IMR-90 (cell line): Measurements from ENCODE around the gene ETFA. TPM values are rescaled to one million over a fixed set of nuclear protein-coding genes. Genes with fewer than 3 reads are reported as not detected.

Source experiments
- ATAC-seq: fragments of 200-7000 bp; cut with Tn5 transposase; 2 replicates; pipeline ENCODE4 v1.9.1; 2020; ENCODE audit warnings: low read depth, mild to moderate bottlenecking, moderate library complexity
- BruUV-seq: library from RNA; stranded (reverse); fragments of 400-500 nt; replicated peaks from 2 replicates; lab custom pipeline; 2021; lab: Mats Ljungman, UMichigan
- CTCF ChIA-PET: fragments of 300-600 bp; formaldehyde crosslinking; extraction: SDS; loops from one replicate; lab custom pipeline; 2021; ENCODE audit warnings: antibody characterized with exemption; lab: Yijun Ruan, JAX
- POLR2A ChIA-PET: fragments of 300-600 bp; sonication (Branson Sonifier 250); formaldehyde crosslinking; loops from one replicate; lab custom pipeline; 2022; ENCODE audit warnings: antibody characterized with exemption; ENCODE audit not compliant: unreplicated experiment; lab: Charles Lee
- DNase-seq: peaks from one replicate; pipeline ENCODE4 v3.0.0; 2013
- H2AFZ ChIP-seq: replicated peaks from 2 replicates; pipeline ENCODE3; 2013; ENCODE audit warnings: low read length, mild to moderate bottlenecking; ENCODE audit not compliant: poor library complexity
- H2AK5ac ChIP-seq: 2 replicates; pipeline ENCODE4 v1.6.1; 2013; ENCODE audit warnings: low read depth, low read length, inconsistent platforms
- H2AK9ac ChIP-seq: replicated peaks from 2 replicates; pipeline ENCODE3; 2013; ENCODE audit warnings: mild to moderate bottlenecking, low read depth, low read length, moderate library complexity; ENCODE audit not compliant: poor library complexity
- H2BK120ac ChIP-seq: 2 replicates; pipeline ENCODE4 v1.6.1; 2013; ENCODE audit warnings: low read depth, low read length, inconsistent platforms
- H2BK15ac ChIP-seq: 3 replicates; pipeline ENCODE4 v1.6.1; 2013; ENCODE audit warnings: low read depth, low read length, inconsistent platforms
- H2BK20ac ChIP-seq: 2 replicates; pipeline ENCODE4 v1.6.1; 2013; ENCODE audit warnings: low read depth, mild to moderate bottlenecking, inconsistent platforms, low read length, moderate library complexity
- H2BK5ac ChIP-seq: 2 replicates; pipeline ENCODE4 v1.6.1; 2013; ENCODE audit warnings: mild to moderate bottlenecking, low read depth, low read length, inconsistent platforms; ENCODE audit not compliant: poor library complexity, severe bottlenecking
- H3K14ac ChIP-seq: replicated peaks from 2 replicates; pipeline ENCODE4 v1.6.1; 2013; ENCODE audit warnings: low read depth, low read length, inconsistent platforms
- H3K18ac ChIP-seq: 2 replicates; pipeline ENCODE4 v1.6.1; 2013; ENCODE audit warnings: low read depth, low read length, control low read depth
- H3K23ac ChIP-seq: 2 replicates; pipeline ENCODE4 v1.6.1; 2013; ENCODE audit warnings: low read depth, low read length, inconsistent platforms
- H3K27ac ChIP-seq: 2 replicates; pipeline ENCODE4 v1.5.1; 2013; ENCODE audit warnings: mild to moderate bottlenecking, control low read depth, low read length; ENCODE audit not compliant: insufficient read depth
- H3K27me3 ChIP-seq: 2 replicates; pipeline ENCODE4 v1.6.1; 2013; ENCODE audit warnings: low read length; ENCODE audit not compliant: control insufficient read depth, insufficient read depth
- H3K36me3 ChIP-seq: 2 replicates; pipeline ENCODE4 v1.6.1; 2013; ENCODE audit warnings: low read length, mixed read lengths; ENCODE audit not compliant: control insufficient read depth, insufficient read depth
- H3K4ac ChIP-seq: 2 replicates; pipeline ENCODE4 v1.6.1; 2013; ENCODE audit warnings: low read depth, low read length, inconsistent platforms
- H3K4me1 ChIP-seq: 2 replicates; pipeline ENCODE4 v1.6.1; 2013; ENCODE audit warnings: low read length, mixed read lengths; ENCODE audit not compliant: control insufficient read depth, insufficient read depth
- H3K4me2 ChIP-seq: 2 replicates; pipeline ENCODE4 v1.6.1; 2013; ENCODE audit warnings: low read depth, mild to moderate bottlenecking, control low read depth, low read length, moderate library complexity
- H3K4me3 ChIP-seq: 2 replicates; pipeline ENCODE4 v1.5.1; 2013; ENCODE audit warnings: low read depth, mild to moderate bottlenecking, control low read depth, low read length, moderate library complexity; ENCODE audit not compliant: insufficient read depth
- H3K56ac ChIP-seq: 2 replicates; pipeline ENCODE4 v1.6.1; 2013; ENCODE audit warnings: low read length, inconsistent platforms; ENCODE audit not compliant: insufficient read depth; ENCODE audit errors: extremely low read depth
- H3K79me1 ChIP-seq, 2 experiments: 2 replicates each; pipeline ENCODE4 v1.6.1; 2013; ENCODE audit warnings: low read length in 2 of 2, inconsistent platforms in 1 of 2, low read depth in 1 of 2
- H3K9ac ChIP-seq: 2 replicates; pipeline ENCODE4 v1.6.1; 2013; ENCODE audit warnings: low read depth, low read length, control low read depth
- H3K9me1 ChIP-seq: 2 replicates; pipeline ENCODE4 v1.6.1; 2013; ENCODE audit warnings: low read length, inconsistent platforms; ENCODE audit not compliant: insufficient read depth
- H3K9me3 ChIP-seq: 2 replicates; pipeline ENCODE4 v1.6.1; 2013; ENCODE audit warnings: low read length; ENCODE audit not compliant: control insufficient read depth, insufficient read depth
- H4K20me1 ChIP-seq: 2 replicates; pipeline ENCODE4 v1.6.1; 2013; ENCODE audit warnings: low read length, inconsistent platforms; ENCODE audit not compliant: insufficient read depth
- H4K5ac ChIP-seq: 2 replicates; pipeline ENCODE4 v1.6.1; 2013; ENCODE audit warnings: mild to moderate bottlenecking, low read depth, low read length, control low read depth
- H4K8ac ChIP-seq, 2 experiments: 2 replicates each; pipeline ENCODE4 v1.6.1; 2013; ENCODE audit warnings: low read depth in 2 of 2, low read length in 2 of 2, control low read depth in 1 of 2, inconsistent platforms in 1 of 2
- H4K91ac ChIP-seq: 2 replicates; pipeline ENCODE4 v1.6.1; 2013; ENCODE audit warnings: low read depth, low read length, inconsistent platforms; ENCODE audit not compliant: insufficient read depth
- BHLHE40 ChIP-seq: fragments of 150-350 bp; IDR thresholded peaks from 2 replicates; pipeline ENCODE4 v1.6.1; 2016; ENCODE audit warnings: mild to moderate bottlenecking, low read depth, low read length
- FOS ChIP-seq: fragments of 150-350 bp; IDR thresholded peaks from 2 replicates; pipeline ENCODE4 v1.6.1; 2016; ENCODE audit warnings: low read depth, low read length
- MAFK ChIP-seq: IDR thresholded peaks from 2 replicates; pipeline ENCODE4 v1.6.1; 2012; ENCODE audit warnings: low read depth, low read length, improper control_type of control experiment
- MAZ ChIP-seq: IDR thresholded peaks from 2 replicates; pipeline ENCODE4 v1.6.1; 2012; ENCODE audit warnings: low read depth, mild to moderate bottlenecking, low read length, improper control_type of control experiment, moderate library complexity, borderline replicate concordance
- MXI1 ChIP-seq: IDR thresholded peaks from 2 replicates; pipeline ENCODE4 v1.6.1; 2012; ENCODE audit warnings: low read depth, mild to moderate bottlenecking, low read length, moderate library complexity, borderline replicate concordance
- NFE2L2 ChIP-seq: fragments of 150-350 bp; IDR thresholded peaks from 2 replicates; pipeline ENCODE4 v1.6.1; 2016; ENCODE audit warnings: low read depth, mild to moderate bottlenecking, low read length
- POLR2A ChIP-seq: IDR thresholded peaks from 2 replicates; pipeline ENCODE4 v1.6.1; 2012; ENCODE audit warnings: mild to moderate bottlenecking, low read depth, low read length
- RCOR1 ChIP-seq: IDR thresholded peaks from 2 replicates; pipeline ENCODE4 v1.6.1; 2012; ENCODE audit warnings: mild to moderate bottlenecking, low read length, improper control_type of control experiment; ENCODE audit not compliant: insufficient replicate concordance
- RFX5 ChIP-seq: IDR thresholded peaks from 2 replicates; pipeline ENCODE4 v1.8.0; 2012; ENCODE audit warnings: low read depth, mild to moderate bottlenecking, low read length, moderate library complexity
- SMC3 ChIP-seq: fragments of 150-350 bp; IDR thresholded peaks from 2 replicates; pipeline ENCODE4 v1.6.1; 2016; ENCODE audit warnings: low read depth, mild to moderate bottlenecking, antibody characterized with exemption, low read length, moderate library complexity
- WGBS, 2 experiments: methylation state at CpG; one replicate each; pipeline versions ENCODE4 v1.1.5 to v1.1.7; 2013; ENCODE audit warnings: missing lambda C conversion rate in 2 of 2; ENCODE audit not compliant: insufficient read length in 1 of 2; ENCODE audit errors: extremely low coverage in 2 of 2; 5-methylcytosine and 5-hydroxymethylcytosine counted together
- dilution Hi-C: fragments of 300-500 bp; cut with HindIII; formaldehyde crosslinking; loops from one replicate; pipeline ENCODE4 v1.14.3; 2018; ENCODE audit warnings: low sequenced_read_pairs; ENCODE audit not compliant: unreplicated experiment
- in situ Hi-C: fragments of 300-500 bp; cut with MboI; formaldehyde crosslinking; loops from 3 replicates; pipeline ENCODE4 v1.14.3; 2019; ENCODE audit warnings: low sequenced_read_pairs, inconsistent platforms, mixed read lengths
- intact Hi-C: fragments of 100-400 bp; cut with micrococcal nuclease; formaldehyde crosslinking; loops from 2 replicates; pipeline ENCODE4 v1.10.0; 2022
- polyA plus RNA-seq, 3 experiments: library from polyadenylated mRNA; depleted of rRNA; stranded (reverse); fragments of >200 nt; gene quantifications; 2 replicates each; pipeline ENCODE4 v1.2.3, GENCODE V29; 2012; ENCODE audit warnings: low replicate concordance in 1 of 3
- total RNA-seq: library from RNA; depleted of rRNA; stranded (reverse); fragments of >200 nt; gene quantifications from 2 replicates; pipeline ENCODE4 v1.2.3, GENCODE V29; 2012
- TF ChIP-seq, protein P1 (sequence below): fragments of 150-350 bp; IDR thresholded peaks from 2 replicates; pipeline ENCODE4 v1.6.1; 2017; ENCODE audit warnings: mild to moderate bottlenecking, antibody characterized with exemption, low read length, low read depth
- TF ChIP-seq, protein P2 (sequence below): fragments of 150-350 bp; IDR thresholded peaks from 2 replicates; pipeline ENCODE4 v1.6.1; 2016; ENCODE audit warnings: low read depth, mild to moderate bottlenecking, low read length, moderate library complexity, borderline replicate concordance

Gene ETFA
- total and polyA plus RNA-seq, 2 of the 4 experiments (the other 2 are of a cell fraction): 115 to 172 TPM

DNA sequence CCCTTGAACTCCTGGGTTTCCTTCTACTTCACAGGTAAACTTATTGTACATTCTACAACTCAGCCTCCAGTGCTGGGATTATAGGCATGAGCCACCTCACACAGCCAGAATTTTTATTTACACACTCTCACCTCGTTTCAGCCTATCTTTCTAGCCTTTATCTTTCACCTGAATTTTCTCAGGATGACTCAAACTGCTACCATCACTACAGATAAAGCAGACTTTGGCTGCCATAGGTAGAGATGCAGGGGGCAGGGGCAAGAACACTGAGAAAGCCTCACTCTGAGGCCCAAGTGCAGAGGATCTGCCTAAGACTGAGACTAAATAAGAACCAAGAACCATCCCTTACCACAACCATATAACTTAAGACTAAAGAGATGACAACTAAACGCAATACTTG lies 59.0 kb downstream of the ETFA start:
- Histone ChIP-seq H3K4ac (no peak overlapping the region), H2BK15ac (no peak overlapping the region), H2AK9ac (no peak overlapping the region), H3K18ac (no peak overlapping the region), H3K79me1 (peaks cover 5 to 10% of the 10 kb centered on the region in 2 experiments), H3K23ac (no peak overlapping the region), H3K4me1 (no peaks in the 10 kb centered on the region), H3K4me2 (no peak overlapping the region), H3K9me3 (no peaks in the 10 kb centered on the region), H2BK120ac (no peak overlapping the region), H4K8ac (no peak overlapping the region), H3K27me3 (no peaks in the 10 kb centered on the region), H3K27ac (no peak overlapping the region), H3K36me3 (peaks cover 3% of the 10 kb centered on the region; the same call in 1 of the 2 replicates), H2BK5ac (no peak overlapping the region), H3K56ac (no peak overlapping the region), H2AFZ (no peak overlapping the region), H3K9me1 (0 out of 2 replicates have a peak, but pooled peaks cover 4% of the 10 kb centered on the region), H4K5ac (no peak overlapping the region), H4K20me1 (no peaks in the 10 kb centered on the region), H3K9ac (no peak overlapping the region), H4K91ac (no peak overlapping the region), H3K4me3 (no peak overlapping the region), H2AK5ac (no peak overlapping the region), H2BK20ac (no peak overlapping the region), H3K14ac (no peak overlapping the region)
- no peak for DNase-seq
- in situ Hi-C loops (no loop called here), dilution Hi-C loops (no loop called here), intact Hi-C loops (no loop called here)
- BruUV-seq: no TSS peak
- ATAC-seq: no peak
- WGBS, 2 experiments: no CpG with 5 or more reads among the region's 2 CpGs
- ChIA-PET POLR2A (no interaction called here), CTCF (interaction anchor here (0.7 kb wide), 1 partner anchor 10 kb away, joined by 3 read pairs; no protein-coding TSS in a partner anchor)
- no peak for TF ChIP-seq BHLHE40
- TF ChIP-seq, protein P1, sequence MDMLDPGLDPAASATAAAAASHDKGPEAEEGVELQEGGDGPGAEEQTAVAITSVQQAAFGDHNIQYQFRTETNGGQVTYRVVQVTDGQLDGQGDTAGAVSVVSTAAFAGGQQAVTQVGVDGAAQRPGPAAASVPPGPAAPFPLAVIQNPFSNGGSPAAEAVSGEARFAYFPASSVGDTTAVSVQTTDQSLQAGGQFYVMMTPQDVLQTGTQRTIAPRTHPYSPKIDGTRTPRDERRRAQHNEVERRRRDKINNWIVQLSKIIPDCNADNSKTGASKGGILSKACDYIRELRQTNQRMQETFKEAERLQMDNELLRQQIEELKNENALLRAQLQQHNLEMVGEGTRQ: no peak
- no peak for TF ChIP-seq FOS
- no peak for TF ChIP-seq MAFK
- TF ChIP-seq SMC3: no peak
- no peak for TF ChIP-seq NFE2L2
- TF ChIP-seq MAZ: no peak
- TF ChIP-seq RCOR1: no peak
- TF ChIP-seq, protein P2, sequence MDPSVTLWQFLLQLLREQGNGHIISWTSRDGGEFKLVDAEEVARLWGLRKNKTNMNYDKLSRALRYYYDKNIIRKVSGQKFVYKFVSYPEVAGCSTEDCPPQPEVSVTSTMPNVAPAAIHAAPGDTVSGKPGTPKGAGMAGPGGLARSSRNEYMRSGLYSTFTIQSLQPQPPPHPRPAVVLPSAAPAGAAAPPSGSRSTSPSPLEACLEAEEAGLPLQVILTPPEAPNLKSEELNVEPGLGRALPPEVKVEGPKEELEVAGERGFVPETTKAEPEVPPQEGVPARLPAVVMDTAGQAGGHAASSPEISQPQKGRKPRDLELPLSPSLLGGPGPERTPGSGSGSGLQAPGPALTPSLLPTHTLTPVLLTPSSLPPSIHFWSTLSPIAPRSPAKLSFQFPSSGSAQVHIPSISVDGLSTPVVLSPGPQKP: no peak
- no peak for TF ChIP-seq MXI1
- TF ChIP-seq POLR2A: no peak
- no peak for TF ChIP-seq RFX5
